ENCODE results near the gene REV3L. TPM values are rescaled to one million over a fixed set of nuclear protein-coding genes. Genes with fewer than 3 reads are reported as not detected.

REV3L gene
- total and polyA plus RNA-seq, 2 of the 13 experiments (the other 11 are each of a cell fraction or from before 2014, with no cell fraction given): 12.8 to 31.3 TPM

DNA sequence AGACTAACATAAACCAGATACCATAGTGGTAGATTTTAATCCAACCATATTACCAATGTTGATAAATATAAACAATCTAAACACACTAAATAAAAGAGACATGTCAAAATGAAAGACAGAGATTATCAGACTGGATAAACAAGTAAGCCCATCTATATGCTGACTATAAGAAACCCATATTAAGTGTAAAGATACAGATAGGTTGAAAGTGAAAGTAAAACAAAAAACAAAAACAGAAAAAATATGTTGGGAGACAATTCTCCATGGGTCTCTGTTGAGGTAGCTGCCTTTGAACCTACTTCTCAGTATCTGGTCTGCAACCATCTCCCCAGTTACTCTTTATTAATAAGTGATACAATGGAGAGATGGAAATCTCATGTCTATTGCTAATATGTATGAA, 21.2 kb downstream of the REV3L start:
- no peak for DNase-seq (ENCODE audit: low spot score)
- TF ChIP-seq, protein P1, sequence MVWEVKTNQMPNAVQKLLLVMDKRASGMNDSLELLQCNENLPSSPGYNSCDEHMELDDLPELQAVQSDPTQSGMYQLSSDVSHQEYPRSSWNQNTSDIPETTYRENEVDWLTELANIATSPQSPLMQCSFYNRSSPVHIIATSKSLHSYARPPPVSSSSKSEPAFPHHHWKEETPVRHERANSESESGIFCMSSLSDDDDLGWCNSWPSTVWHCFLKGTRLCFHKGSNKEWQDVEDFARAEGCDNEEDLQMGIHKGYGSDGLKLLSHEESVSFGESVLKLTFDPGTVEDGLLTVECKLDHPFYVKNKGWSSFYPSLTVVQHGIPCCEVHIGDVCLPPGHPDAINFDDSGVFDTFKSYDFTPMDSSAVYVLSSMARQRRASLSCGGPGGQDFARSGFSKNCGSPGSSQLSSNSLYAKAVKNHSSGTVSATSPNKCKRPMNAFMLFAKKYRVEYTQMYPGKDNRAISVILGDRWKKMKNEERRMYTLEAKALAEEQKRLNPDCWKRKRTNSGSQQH (CRISPR knock-in tag; IDR thresholded peaks at IDR 0.05; ENCODE audit: low read depth): no peak
- TF ChIP-seq ATF7-NPFF (CRISPR knock-in tag; IDR thresholded peaks at IDR 0.05; ENCODE audit: low read depth): no peak
- TF ChIP-seq, protein P2, sequence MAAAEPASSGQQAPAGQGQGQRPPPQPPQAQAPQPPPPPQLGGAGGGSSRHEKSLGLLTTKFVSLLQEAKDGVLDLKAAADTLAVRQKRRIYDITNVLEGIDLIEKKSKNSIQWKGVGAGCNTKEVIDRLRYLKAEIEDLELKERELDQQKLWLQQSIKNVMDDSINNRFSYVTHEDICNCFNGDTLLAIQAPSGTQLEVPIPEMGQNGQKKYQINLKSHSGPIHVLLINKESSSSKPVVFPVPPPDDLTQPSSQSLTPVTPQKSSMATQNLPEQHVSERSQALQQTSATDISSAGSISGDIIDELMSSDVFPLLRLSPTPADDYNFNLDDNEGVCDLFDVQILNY (CRISPR knock-in tag; conservative IDR thresholded peaks at IDR 0.05): no peak
- TF ChIP-seq ZNF205 (CRISPR knock-in tag; IDR thresholded peaks at IDR 0.05): no peak
- TF ChIP-seq, protein P3, sequence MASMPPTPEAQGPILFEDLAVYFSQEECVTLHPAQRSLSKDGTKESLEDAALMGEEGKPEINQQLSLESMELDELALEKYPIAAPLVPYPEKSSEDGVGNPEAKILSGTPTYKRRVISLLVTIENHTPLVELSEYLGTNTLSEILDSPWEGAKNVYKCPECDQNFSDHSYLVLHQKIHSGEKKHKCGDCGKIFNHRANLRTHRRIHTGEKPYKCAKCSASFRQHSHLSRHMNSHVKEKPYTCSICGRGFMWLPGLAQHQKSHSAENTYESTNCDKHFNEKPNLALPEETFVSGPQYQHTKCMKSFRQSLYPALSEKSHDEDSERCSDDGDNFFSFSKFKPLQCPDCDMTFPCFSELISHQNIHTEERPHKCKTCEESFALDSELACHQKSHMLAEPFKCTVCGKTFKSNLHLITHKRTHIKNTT (CRISPR knock-in tag; IDR thresholded peaks at IDR 0.05): no peak
- no peak for TF ChIP-seq ZNF30 (CRISPR knock-in tag; IDR thresholded peaks at IDR 0.05)
- TF ChIP-seq SNRNP70 (IDR thresholded peaks at IDR 0.05; ENCODE audit: low read depth, low read length): no peak
- TF ChIP-seq ZNF253 (CRISPR knock-in tag; IDR thresholded peaks at IDR 0.05; ENCODE audit: borderline replicate concordance): no peak
- no peak for ATAC-seq
- ChIA-PET POLR2A (no interaction called here), CTCF (ENCODE audit: low intra/inter-chr PET ratio, low total read pairs) (no interaction called here)
- no peak overlapping the region for H3K27ac ChIP-seq (ENCODE audit: extremely low read length, insufficient read depth, low read length)
- peak overlapping the region; percentile 38 for H3K4me2 ChIP-seq (ENCODE audit: low read depth, low read length)
- peak overlapping the region in 1 of 3 experiments; percentile 1; a peak in 2 of 6 replicates for H3K4me3 ChIP-seq (replicated peaks in 1 of 3; ENCODE audit: insufficient read depth in 1 of 3, low read depth in 2 of 3, low read length in 3 of 3)
- intact Hi-C loops (cut with micrococcal nuclease; ENCODE audit: unreplicated experiment): loop anchor here (5.0 kb wide), 1 partner anchor 40 kb away; no protein-coding TSS in a partner anchor
- no peak for FAIRE-seq
- peaks cover 4 to 9% of the 10 kb centered on the region in 2 experiments for H3K36me3 ChIP-seq (replicated peaks in 1 of 2; ENCODE audit: control insufficient read depth in 1 of 2, insufficient read depth in 2 of 2, low read length in 2 of 2)
- peaks cover 33% of the 10 kb centered on the region for H3K4me1 ChIP-seq (ENCODE audit: insufficient read depth, low read length)
- no peak overlapping the region for H2AFZ ChIP-seq (ENCODE audit: low read length)
- in situ Hi-C loops (cut with HindIII; ENCODE audit: extremely low pct_ligation_motif_present, low pct_unique_long_range_greater_than_20kb): no loop called here
- H3K9me3 ChIP-seq (ENCODE audit: low read length): peaks cover 17% of the 10 kb centered on the region
- peaks cover 76% of the 10 kb centered on the region for H3K79me2 ChIP-seq (ENCODE audit: insufficient read depth, low read length)
- H3K27me3 ChIP-seq (ENCODE audit: control insufficient read depth in 1 of 2, insufficient read depth in 2 of 2, low read length in 2 of 2): no peaks in the 10 kb centered on the region
- no peak overlapping the region for H3K9ac ChIP-seq (ENCODE audit: insufficient read depth, low read depth, low read length)
- no TSS peak for BruUV-seq (replicated peaks)
- 0 out of 2 replicates have a peak, but pooled peaks cover 5% of the 10 kb centered on the region for H4K20me1 ChIP-seq (ENCODE audit: insufficient read depth, low read length)

Measured in HepG2 (cell line).